HG02642 (cell line): ENCODE measurements around the gene FAM98C.

Experiments used
- ATAC-seq: cut with Tn5 transposase; IDR thresholded peaks from one replicate; pipeline ENCODE4 v1.9.1; 2021; ENCODE audit warnings: mild to moderate bottlenecking; ENCODE audit not compliant: unreplicated experiment, poor library complexity

Gene FAM98C

DNA sequence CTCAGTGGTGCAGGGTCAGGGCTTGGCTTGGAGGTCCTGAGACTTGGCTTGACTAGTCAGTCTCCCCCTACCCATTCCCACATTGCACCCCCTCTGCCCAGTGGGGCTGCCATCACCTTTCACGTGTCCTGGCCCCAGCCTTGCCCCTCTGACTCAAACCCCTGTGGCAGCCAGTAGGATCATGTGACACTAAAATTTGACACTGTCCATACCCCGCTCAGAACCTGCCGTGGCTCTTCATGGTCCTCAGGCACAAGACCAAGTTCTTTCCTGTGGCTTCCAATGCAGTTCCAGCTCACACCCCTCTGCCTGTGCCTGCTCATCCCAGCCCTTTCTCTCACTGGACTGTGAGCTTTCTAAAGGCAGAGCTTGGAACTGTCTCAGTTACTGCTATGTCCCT, 26.3 kb upstream of the FAM98C start:
- ATAC-seq, result no peak

DNA sequence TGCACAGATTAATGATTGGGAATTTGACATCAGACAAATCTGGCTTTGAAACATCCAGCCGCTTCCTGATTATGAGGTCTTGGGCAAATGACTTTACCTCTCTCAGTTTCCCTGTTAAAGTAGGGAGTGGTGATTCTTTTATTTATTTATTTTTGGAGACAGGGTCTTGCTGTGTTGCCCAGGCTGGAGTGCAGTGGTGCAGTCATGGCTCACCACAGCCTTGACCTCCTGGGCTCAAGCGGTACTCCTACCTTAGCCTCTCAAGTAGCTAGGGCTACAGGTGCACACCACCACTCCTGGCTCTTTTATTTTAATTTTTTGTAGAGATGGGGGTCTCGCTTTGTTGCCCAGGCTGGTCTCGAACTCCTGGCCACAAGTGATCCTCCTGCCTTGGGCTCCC, 25.8 kb upstream of the FAM98C start:
- ATAC-seq, result no peak

DNA sequence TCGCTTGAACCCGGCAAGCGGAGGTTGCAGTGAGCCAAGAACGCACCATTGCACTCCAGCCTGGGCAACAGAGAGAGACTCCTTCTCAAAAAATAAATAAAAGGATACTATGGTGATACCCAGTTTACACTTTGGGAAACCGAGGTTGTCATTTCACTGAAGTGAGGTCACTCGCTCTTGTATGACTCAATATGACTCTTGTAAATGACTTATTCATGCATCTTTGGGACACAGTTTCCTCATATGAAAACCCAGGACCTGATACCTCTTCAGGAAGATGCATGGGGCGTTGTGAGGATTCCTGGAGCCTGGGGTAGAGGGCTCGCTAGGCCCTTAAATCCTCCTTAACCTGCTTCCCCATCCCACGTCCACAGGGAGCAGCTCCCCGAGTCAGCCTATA, 24.0 kb upstream of the FAM98C start:
- no peak for ATAC-seq

DNA sequence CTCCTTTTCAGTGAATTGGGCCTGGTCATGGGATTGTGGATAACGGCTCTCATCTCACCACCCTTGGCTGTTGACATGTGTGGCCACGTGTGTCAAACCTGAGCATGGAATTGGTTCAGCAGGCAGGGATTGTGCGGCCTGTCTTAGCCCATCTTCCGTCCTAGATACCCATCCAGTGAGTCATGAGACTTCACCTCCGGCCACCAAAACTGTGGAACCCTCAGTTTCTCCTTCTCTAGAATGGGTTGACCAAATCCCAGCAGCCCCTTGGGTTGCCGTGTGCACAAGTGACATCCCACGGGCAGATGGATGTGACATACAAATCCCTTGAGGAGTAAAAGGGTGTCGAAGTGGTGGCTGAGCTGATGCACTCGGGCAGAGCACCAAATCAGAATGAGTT, 21.8 kb upstream of the FAM98C start:
- no peak for ATAC-seq

DNA sequence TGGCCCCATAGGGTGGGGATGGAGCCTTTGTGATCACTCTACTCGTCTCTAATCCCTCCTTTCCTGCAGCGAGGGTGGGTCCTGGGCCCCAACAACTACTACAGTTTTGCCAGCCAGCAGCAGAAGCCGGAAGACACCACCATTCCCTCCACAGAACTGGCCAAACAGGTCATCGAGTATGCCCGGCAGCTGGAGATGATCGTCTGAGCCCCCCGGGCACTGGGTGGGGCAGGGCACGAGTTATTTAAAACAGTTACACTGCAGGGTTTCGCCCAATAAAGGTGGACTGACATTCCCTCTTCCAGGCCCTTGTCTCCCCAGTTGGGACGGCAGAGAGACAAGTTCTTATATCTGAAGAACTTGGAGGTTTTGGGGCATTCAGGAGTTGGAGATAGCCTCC, 19.7 kb upstream of the FAM98C start:
- no peak for ATAC-seq

DNA sequence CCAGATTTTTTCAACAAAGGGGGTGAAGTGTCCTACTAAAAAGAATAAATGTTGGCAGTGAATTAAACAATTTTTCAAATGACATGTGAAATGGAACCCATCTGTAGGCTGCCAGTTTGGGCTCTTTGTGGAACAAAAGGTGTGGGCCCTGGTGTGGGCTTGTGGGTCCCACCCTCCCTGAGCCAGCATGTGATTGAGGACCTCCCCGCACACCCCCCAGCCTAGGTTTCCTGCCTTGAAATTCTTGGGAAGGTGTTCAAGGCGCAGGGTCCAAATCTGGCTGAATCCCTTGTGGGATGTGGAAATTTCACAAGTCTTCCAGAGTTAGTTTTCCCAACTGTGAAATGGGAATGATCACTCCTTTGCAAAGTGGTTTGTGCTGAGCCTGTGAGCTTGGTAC, 19.1 kb upstream of the FAM98C start:
- no peak for ATAC-seq

DNA sequence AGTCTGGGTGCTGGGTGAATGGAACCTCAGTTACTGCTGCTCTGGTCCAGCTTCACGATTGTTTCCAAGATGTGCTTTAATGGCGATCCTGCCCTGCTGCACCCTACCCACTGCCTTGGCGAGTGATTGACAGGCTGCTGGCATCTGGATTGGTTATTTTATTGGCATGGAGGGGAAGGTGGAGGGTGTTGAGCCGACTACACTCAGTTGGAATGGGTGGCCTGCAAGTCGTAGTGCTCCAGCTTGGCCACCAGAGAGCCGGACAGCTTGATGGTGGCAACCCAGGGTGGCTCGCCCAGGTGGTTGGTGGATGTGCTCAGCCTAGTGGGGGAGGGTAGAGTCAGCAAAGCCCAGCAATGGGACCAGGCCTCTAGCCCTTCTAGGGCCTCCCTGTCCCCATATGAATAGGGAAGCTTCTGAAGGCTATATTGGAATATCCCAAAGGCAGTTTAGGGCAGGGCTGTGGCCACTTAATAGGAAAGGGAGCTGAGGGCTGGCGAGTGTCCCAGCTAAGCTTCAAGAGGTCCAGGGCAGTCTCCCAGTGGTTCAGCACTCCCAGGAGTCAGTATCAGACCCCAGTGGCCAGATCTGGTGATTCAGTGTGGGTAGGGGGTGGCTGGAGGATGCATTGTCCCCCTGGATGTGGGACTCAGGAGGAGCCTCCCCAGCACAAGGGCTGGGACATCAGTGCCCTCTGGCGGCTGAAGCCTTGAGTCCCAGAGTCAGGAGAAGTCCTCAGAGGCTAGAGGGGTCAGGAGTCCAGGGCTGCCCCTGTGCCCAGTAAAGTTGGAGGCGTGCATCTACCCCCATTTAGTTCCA, 18.5 kb upstream of the FAM98C start:
- no peak for ATAC-seq

DNA sequence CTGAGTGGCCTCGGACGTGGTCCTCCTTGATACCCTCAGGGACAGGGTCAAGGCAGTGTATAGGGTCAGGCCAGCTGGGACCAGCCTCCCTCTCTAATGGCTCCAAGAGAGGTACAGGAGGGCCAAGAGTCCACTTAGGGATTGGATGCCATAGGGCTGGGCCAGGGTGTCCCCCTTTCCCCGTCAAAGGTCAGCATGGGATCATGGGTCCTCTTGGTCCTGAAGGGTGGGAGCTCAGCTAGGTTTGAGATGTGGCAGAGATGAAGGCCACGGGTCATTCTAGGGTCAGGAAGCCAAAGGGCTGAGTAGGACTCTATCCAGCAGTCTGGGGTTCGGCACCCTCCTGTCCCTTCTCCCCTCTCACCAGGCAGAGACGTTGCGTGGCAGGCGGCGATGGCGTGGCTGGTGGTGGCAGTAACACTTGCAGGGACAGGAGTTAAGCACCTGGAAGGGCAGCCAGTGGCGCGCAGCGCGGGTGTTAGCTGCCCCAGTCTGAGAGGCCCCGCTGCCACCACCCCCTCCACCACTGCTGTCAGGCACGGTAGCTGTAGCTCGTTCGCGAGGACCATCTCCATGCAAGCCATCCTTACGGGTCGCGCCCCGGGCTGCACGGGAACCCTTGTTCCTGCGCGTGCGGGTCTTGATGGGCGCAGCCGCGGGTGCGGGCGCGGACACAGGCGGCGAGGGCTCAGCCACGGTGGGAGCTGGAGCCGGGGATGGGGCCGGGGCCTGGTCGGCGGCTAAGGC, 17.7 kb upstream of the FAM98C start:
- ATAC-seq, result no peak

DNA sequence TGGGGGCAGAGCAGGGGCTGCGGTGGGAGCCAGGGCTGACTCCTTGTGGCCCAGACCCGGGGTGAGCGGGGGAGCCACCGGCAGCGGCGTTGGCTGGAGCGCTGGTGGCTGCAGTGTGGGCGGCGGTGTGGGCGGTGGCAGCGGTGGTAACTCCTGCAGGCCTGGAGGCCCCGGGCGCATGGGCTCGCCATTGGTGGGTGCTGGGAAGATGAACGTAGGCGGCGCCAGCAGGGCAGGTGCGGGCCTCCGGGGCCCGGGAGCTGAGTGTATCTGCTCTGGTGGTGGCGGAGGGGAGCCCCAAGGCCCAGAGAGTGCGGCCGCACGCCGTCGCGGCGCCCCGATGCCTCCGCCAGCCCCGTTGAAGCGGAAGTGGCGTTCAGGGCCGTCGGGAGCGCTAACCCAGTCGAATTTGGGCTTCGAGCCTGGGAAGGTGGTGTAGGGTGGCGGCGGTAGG, 17.1 kb upstream of the FAM98C start:
- ATAC-seq, result no peak

DNA sequence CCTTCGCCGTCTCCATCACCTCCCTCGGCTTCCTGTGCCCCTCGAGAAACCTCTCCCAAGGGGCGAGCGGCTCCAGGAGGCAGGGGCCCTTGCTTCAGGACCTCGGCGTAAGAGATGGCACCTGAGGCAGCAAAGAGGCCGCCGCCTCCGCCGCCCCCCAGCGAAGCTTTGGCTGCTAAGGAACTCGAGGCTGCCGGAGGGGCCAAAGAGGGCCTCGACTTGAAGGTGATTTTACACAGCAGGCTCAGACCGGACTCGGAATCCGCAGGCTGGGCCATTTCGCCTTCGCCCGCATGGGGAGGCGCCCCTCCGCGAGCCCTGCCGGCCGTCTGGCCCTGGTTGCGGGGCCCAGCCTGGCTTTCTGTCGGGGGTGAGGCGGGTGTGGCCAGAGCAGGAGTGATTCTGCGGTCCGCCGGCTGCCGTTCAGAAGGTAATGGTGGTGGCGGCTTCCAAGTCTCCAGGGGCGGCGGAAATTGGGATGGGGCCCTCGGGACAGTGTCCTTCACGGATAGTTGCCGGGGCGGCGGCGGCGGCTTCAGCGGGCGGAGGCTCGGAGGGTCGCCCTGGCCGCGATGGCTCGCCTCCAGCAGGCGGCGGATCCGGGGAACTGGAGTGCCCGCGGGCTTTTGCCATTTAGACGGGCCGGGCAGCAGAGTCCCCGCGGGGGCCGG, 16.5 kb upstream of the FAM98C start:
- ATAC-seq, result no peak

DNA sequence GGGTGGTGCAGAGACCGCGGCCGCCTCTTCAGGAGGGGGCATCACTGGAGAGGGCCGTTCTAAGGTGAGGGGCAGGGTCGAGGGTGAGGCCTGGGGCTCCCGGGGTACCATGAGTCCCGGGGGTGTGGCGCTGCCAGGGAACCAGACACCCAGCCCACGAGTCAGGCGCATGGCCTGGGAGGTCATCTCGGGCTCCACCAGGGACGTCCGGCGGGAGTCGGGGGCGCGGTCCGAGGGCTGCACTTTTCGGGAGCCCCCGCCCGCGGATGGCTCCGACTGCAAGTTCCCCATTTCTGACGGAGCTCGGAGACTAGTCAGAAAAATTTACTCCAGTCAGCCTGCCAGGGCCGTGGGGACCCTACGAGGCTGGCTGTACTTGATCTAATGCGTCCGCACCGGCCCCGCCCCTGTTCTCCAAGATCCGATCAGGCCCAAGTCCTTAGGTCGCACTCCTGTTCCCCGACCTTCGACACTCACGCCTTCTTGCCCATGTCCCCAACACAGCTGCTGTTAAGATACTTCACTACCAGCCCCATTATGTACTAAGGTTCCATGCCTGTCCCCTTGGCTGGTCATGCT, 15.8 kb upstream of the FAM98C start:
- no peak for ATAC-seq

DNA sequence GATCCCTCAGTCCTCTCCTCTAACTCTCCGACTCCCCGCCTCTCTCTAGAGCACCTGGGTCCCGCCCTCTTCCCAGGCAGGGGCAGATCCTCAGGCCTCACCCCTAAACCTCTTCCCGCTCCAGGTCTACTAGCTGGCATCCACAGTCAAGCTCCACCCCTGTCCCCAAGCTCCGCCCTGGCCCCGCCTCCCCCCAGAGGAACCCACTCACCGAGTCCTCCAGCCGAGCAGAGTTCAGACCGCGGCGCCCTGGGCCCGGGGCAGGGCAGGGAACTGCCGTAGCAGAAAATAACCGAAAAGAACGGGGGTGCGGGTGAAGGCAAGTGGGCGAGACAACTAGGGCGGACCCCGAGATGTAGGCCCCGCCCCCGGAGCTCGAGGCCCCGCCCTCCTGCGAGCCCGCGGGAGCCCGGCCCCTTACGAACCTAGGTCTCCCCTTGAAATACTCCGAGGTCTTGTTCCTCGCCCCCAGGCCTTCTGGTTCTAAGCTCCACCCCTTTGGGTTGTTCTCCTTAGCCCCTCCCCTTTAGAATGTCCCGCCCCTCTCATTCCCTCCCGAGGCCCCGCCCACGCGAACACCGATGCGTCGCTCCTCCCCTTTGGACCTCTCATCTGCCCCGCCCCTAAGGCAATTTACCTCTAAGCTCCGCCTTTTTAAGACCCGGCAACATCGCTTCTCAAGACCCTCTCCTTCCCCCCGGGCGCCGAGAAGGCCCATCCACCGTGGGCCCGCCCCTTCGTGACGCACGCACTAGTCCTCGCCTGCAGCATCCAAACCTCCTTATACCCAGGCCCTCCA, 15.1 kb upstream of the FAM98C start, which contains the start of gene GGN:
Gene GGN (minus strand): TSS at position 485 of the 799 bp plus-strand sequence. CDS start 773 bp downstream, outside the sequence.
- ATAC-seq, result peak; percentile 55

DNA sequence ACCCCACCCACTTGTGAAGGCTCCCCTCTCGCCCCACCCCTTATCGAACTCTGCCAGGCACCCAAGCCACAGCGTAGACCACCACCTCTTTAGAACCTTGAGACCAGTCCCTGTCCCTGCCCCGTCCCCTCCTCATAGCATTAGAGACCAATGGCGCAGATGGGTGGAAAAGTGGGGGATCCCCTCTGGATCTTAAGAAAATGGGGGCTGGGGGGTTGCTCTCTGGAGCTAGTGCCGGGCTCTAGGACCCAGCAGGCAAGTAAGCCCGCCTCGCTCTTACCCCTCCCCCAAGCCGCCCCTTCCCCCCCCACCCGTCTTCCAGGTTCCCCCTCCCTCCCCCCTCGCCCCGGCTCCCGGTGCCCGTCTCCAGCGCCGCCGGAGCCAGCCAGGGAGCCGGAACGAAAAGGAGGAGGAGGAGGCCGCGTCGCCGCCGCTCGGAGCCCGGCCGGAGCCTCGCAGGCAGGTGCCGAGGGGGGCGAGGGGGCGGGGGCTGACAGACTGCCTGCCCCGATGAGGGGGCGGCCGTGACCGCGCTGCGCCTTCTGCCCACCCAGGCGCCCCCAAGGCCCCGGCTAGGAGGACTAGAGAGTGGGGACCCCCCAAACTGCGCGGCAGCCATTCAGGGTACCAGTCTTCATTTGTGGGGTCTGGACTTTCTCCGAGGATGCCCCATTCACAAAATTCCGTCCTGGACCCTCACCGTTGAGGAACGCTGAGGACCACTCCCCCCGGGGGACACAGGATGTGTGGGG, 14.4 kb upstream of the FAM98C start, which contains the start of gene SPRED3:
Gene SPRED3 (plus strand): TSS at position 349 of the 752 bp plus-strand sequence. CDS start 1,606 bp downstream, outside the sequence.
- no peak for ATAC-seq

DNA sequence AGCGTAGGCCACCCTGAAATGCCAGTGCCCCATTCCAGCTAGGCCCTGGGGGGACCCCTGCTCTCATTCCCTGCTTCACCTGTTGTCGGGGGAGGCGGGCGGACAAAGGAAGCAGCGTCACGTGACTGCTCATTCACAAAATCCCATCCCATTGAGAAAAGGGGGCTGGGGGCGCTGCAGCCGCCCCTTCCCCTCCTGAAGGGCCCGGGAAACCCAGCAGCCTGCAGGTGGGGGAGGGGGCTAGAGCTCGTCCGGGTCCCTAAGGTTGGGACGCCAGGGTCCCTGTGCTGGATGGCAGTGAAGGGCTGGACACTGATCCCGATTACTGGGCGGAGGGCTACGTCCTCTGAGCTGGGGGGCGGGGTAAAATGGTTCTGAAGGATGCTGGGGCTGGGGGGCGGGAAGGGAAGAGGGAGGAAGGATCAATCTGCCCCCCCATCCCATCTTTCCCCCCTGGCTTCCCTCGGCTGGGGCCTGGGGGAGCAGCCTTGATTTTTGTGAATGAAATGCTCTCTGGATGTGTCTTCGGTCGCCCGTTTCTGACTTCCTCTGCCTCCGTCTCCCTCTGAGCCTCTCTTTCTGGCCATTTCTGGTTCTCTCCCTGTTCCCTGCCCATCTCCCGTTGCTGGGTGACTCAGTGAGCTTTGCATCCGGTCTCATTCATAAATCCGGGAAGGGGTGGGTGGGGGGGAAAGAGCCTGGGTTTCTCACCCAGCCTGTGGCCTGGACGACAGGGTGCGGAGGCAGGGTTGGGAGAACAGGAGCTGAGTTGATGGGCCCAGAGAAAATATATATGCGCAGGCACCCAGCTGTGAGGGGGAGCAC, 13.6 kb upstream of the FAM98C start:
- ATAC-seq, result no peak

DNA sequence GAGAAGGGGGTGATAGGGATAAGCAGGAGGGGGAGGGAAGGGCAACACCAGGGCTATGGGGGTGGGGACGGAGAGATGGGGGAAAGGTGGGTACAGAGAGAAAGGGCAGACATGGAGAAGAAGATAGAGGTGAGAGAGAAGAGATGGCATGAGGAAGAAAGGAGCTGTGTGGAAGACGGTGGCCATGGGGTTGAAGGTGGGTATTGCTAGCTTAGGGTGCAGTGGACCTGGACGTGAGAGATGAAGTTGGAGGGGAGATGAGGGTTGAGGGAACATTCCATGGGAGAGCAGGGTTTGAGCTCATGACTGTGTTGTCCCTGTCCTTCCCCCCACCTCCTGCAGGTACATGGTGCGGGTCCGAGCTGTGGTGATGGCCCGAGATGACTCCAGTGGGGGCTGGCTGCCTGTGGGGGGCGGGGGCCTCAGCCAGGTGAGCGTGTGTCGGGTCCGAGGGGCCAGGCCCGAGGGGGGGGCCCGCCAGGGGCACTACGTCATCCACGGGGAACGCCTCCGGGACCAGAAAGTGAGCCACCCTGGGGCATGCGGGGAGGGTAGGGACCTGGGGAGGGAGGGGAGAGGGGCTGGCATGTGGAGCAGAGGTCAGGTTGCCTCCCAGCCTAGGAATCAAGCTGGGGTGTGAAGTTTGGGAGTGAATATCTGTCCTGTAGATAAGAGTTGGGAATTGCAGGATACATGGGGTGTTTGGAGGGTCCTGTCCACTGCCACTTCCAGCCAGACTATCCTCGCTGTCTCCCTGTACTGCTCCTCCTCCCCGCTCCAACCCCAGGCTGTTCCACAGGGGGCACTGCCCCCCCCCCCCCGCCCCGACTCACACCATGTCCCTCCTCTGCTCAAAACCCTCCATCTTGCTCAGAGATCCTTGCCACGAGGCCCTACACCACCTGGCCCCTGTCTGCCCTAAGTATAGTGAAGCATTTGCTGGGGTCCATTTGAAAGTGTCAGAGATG, 12.7 kb upstream of the FAM98C start:
- ATAC-seq, result no peak

DNA sequence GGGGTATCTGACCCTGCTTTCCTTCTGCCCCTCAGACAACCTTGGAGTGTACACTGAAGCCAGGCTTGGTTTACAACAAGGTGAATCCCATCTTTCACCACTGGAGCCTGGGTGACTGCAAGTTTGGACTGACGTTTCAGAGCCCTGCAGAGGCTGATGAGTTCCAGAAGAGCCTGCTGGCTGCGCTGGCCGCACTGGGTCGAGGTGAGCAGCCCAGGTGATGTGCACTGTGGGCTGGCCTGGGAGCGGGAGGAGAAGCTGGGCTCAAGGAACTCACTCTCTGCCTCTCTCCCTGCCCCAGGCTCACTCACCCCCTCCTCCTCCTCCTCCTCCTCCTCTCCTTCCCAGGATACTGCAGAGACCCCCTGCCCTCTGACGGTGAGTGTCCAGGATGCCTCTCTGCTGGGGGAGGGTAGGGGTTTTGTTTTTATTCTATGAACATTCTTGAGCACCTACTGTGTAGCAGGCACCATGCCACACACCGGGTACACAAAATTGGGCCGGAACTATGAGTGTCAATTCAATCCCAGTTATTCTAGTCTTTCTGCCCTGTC, 10.9 kb upstream of the FAM98C start:
- ATAC-seq, result no peak
